BJ (cell line): ENCODE measurements around the gene FOSL1. TPM values are rescaled to one million over a fixed set of nuclear protein-coding genes. Genes with fewer than 3 reads are reported as not detected.

ENCODE experiments used
- CTCF ChIA-PET: fragments of 350-600 bp; formaldehyde crosslinking; extraction: SDS; loops from one replicate; lab custom pipeline; 2021; ENCODE audit warnings: antibody characterized with exemption, inconsistent platforms; lab: Yijun Ruan, JAX
- POLR2A ChIA-PET: fragments of 300-600 bp; sonication (Branson Sonifier 250); formaldehyde crosslinking; extraction: SDS; loops from one replicate; lab custom pipeline; 2021; ENCODE audit warnings: antibody characterized with exemption; lab: Charles Lee
- DNase-seq: peaks from one replicate; pipeline ENCODE4 v3.0.0-alpha.2; 2011; ENCODE audit warnings: low read depth
- H3K27me3 ChIP-seq: 2 replicates; pipeline ENCODE4 v1.6.0; 2011; ENCODE audit warnings: low read length; ENCODE audit not compliant: control insufficient read depth, insufficient read depth
- H3K36me3 ChIP-seq: 2 replicates; pipeline ENCODE4 v1.5.1; 2011; ENCODE audit warnings: low read length; ENCODE audit not compliant: control insufficient read depth, insufficient read depth
- H3K4me3 ChIP-seq: 2 replicates; pipeline ENCODE4 v1.5.1; 2011; ENCODE audit warnings: low read depth, mild to moderate bottlenecking, control low read depth, low read length
- polyA plus RNA-seq: library from polyadenylated mRNA; depleted of rRNA; stranded (reverse); fragments of >200 nt; gene quantifications from 2 replicates; pipeline ENCODE4 v1.2.3, GENCODE V29; 2011
- TF ChIP-seq, protein P1 (sequence below): IDR thresholded peaks from 2 replicates; pipeline ENCODE4 v1.5.1; 2011; ENCODE audit warnings: low read depth, mild to moderate bottlenecking, control low read depth, inconsistent platforms, low read length, moderate library complexity; ENCODE audit not compliant: insufficient read depth

FOSL1 gene
- polyA plus RNA-seq, 1 experiment = 10.3 TPM

DNA sequence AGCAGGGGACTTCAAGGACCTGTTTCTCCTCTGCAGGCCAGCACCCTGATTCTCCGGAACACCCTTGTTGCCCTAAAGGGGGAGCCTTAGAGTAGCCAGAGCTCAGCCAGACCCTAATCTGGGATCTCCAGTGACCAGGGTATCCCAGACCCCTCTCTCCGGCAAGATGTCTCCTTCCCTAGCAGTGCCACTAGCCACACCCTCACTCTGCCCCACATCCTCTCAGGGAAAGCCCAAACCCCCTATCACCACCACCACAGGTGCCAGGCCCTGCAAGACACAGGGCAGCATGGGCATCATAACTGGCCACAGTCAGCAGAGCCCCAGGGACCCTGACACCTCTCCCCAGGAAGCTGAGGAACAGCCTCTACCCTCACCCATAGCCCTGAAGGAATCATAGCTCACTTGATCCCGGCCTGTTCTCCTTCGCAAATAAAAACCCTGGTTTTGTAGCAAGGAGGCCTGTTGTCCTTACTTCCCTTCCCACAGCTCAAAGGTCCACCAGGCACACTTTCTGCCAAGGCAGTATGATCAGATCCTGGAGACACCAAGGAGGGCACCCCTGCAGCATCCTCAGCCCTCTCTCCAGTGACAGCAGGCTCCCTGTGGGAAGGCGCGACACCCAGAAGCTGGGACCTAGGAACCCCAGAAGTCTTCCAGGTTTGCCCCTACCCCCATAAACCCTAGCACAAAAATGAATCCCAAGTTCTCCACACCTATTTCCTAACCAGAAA is 46.8 kb downstream of the FOSL1 start:
- H3K27me3 ChIP-seq = no peaks in the 10 kb centered on the region
- POLR2A ChIA-PET = interaction anchor here (0.5 kb wide), 1 partner anchor 90 kb away, joined by 3 read pairs; no protein-coding TSS in a partner anchor
- CTCF ChIA-PET = interaction anchor here (1.2 to 1.9 kb wide), 3 partner anchors 15 to 74 kb away, joined by 3 to 6 read pairs (median 5); no protein-coding TSS in a partner anchor
- TF ChIP-seq, protein P1, sequence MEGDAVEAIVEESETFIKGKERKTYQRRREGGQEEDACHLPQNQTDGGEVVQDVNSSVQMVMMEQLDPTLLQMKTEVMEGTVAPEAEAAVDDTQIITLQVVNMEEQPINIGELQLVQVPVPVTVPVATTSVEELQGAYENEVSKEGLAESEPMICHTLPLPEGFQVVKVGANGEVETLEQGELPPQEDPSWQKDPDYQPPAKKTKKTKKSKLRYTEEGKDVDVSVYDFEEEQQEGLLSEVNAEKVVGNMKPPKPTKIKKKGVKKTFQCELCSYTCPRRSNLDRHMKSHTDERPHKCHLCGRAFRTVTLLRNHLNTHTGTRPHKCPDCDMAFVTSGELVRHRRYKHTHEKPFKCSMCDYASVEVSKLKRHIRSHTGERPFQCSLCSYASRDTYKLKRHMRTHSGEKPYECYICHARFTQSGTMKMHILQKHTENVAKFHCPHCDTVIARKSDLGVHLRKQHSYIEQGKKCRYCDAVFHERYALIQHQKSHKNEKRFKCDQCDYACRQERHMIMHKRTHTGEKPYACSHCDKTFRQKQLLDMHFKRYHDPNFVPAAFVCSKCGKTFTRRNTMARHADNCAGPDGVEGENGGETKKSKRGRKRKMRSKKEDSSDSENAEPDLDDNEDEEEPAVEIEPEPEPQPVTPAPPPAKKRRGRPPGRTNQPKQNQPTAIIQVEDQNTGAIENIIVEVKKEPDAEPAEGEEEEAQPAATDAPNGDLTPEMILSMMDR = no peak
- no peak overlapping the region for H3K4me3 ChIP-seq
- H3K36me3 ChIP-seq = peaks cover 48% of the 10 kb centered on the region
- DNase-seq = no peak

DNA sequence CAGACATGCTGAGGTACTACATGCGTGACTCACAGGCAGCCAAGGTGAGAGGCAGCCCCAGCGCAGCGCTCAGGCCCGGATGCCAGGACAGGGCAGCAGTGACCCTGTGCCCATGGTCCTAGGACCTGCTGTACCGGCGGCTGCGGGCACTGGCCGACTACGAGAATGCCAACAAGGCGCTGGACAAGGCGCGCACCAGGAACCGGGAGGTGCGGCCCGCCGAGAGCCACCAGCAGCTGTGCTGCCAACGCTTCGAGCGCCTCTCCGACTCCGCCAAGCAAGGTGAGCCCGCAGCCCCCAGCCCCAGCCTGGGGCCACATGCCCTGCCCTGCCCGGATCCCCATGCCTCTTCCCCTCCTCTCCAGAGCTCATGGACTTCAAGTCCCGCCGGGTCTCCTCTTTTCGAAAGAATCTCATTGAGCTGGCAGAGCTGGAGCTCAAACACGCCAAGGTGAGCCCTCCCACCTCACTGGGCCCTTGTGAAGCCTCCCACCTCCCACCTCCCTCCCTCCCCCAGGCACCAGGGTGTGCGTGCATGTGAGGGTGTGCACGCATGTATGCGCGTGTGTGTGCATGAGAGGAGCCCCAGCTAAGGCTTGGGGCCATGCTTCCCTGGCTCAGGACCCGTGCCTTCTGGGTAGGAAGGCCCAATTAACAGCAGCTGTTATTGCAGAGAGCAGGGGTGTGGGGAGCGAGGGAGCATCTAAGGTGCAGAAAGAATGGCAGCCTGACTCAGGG is 47.5 kb downstream of the FOSL1 start:
- DNase-seq = no peak
- POLR2A ChIA-PET = interaction anchor here (1.0 kb wide), 1 partner anchor 20 kb away, joined by 3 read pairs; no protein-coding TSS in a partner anchor
- H3K4me3 ChIP-seq = no peak overlapping the region
- TF ChIP-seq, protein P1 = no peak
- CTCF ChIA-PET = interaction anchor here (1.2 to 1.9 kb wide), 7 partner anchors 10 to 170 kb away, joined by 3 to 7 read pairs (median 4); no protein-coding TSS in a partner anchor
- H3K36me3 ChIP-seq = peaks cover 48% of the 10 kb centered on the region
- H3K27me3 ChIP-seq = no peaks in the 10 kb centered on the region

DNA sequence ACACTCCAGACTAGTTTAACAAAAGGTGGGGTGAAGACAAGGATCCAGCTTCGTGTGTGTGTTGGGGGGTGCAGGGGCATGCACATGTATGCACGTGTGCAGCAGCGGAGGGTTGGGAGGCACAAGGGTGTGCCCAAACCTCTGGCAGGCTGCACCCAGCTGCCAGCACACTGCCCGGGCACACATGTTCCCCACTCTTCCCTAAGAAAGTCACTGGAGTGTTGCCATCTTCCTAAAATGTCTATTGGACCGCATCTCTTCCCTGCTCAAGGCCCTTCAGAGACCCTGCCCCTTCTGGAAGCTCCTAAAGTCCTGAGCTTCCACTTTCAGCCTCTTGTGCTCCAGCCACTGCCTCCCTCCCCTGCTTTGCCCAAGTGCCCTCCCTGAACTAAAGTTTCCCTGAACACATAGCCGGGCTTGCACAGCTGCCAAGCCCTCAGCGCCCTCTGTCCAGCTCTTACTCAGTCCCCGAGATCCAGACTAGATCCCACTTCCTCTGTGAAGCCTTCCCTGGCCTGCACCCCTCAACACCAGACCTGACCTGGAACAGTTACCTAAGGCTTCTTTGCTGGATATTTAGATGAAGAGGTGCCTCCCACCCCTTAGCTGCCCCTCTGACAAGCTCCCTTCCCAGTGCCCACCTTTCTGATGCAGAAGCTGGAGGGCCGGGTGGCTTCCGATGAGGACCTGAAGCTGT is 48.2 kb downstream of the FOSL1 start:
- ChIA-PET CTCF (interaction anchor here (0.8 to 2.6 kb wide), 11 partner anchors 9 to 311 kb away, joined by 3 to 9 read pairs (median 4); partner anchors contain the start of gene KAT5), POLR2A (interaction anchor here (0.6 to 1.0 kb wide), 2 partner anchors 19 to 752 kb away, joined by 3 to 4 read pairs; no protein-coding TSS in a partner anchor)
- Histone ChIP-seq H3K4me3 (no peak overlapping the region), H3K27me3 (no peaks in the 10 kb centered on the region), H3K36me3 (peaks cover 48% of the 10 kb centered on the region)
- TF ChIP-seq, protein P1 = no peak
- no peak for DNase-seq

DNA sequence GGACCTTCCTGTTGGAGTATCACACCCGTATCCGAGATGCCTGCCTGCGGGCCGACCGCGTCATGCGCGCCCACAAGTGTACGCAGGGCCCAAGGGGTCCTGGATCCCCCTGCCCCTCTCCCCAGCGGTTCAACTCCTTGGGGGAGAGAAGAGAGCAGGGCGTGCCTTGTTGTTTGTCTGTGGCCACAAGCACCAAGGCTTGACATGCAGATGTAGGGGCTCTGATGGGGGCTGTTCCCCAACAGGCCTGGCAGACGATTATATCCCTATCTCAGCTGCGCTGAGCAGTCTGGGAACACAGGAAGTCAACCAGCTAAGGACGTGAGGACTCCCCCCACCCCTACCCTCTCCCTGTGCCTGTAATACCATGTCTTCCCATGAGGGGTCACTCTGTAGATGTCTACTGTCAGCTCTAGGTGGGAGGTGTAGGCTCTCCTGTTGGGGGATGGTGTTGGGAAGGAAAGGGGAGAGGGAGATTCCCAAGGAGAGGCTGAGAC is 49.1 kb downstream of the FOSL1 start:
- DNase-seq = no peak
- Histone ChIP-seq H3K4me3 (no peak overlapping the region), H3K36me3 (peaks cover 47% of the 10 kb centered on the region), H3K27me3 (no peaks in the 10 kb centered on the region)
- TF ChIP-seq, protein P1 = peak; percentile 56
- POLR2A ChIA-PET = interaction anchor here (0.6 kb wide), 1 partner anchor 751 kb away, joined by 4 read pairs; no protein-coding TSS in a partner anchor
- CTCF ChIA-PET = interaction anchor here (0.7 to 2.6 kb wide), 11 partner anchors 9 to 407 kb away, joined by 3 to 9 read pairs (median 4); partner anchors contain the start of gene KAT5
